Measurements from ENCODE around the gene PRDX6. TPM values are rescaled to one million over a fixed set of nuclear protein-coding genes. Genes with fewer than 3 reads are reported as not detected.

The PRDX6 gene
- total RNA-seq = 212 and 230 TPM in 2 replicates

DNA sequence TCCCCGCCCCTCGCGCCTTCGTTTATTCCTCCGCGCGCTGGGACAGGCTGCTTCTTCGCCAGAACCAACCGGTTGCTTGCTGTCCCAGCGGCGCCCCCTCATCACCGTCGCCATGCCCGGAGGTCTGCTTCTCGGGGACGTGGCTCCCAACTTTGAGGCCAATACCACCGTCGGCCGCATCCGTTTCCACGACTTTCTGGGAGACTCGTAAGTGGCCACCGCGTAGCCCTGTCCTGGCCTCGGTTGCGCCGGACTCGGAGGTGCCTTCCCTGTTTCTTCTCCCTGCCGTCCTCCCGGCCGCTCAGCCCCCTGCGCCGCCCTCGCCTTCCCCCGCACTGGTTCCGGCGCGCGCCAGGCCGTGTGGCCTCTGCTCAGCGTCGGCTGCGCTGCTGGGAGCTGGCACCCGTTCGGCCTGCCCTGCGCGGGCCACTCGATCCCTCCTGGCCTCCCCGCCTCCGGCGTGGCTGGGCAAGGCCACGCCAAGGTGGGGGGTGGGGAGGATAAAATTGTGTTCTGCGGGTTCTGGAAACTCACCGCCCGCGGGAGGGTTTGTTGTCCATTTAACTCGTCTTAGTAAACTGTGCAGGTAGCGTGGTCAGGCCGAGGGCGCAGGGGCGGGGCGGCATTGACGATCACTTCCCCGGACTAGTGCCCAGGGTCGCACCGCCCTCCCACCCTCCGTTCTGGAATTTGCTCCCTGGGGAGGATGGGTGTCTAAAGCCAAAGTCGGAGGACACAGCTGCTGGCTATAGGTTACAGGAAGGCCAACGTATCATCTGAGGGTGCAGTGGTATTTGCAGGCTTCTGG, at the start of gene PRDX6:
TSS of gene PRDX6 (plus strand) at position 50 of the 808 bp plus-strand sequence. CDS start at position 113, 63 bp downstream.

Other genes with a start within 250 kb of the PRDX6 start
- not detected in 2 replicates for gene SLC9C2, start 125.7 kb downstream of the PRDX6 start, total RNA-seq
- not detected in 2 replicates for gene TEX50, start 158.0 kb downstream of the PRDX6 start, total RNA-seq
- not detected in 2 replicates for gene ANKRD45, start 192.5 kb downstream of the PRDX6 start, total RNA-seq
- gene KLHL20, start 237.6 kb downstream of the PRDX6 start, total RNA-seq = 15.3 and 21.6 TPM in 2 replicates